ENCODE measurements around the gene FGF8.

GRCh38 chr10:101774589-101775272 lies 1.2 kb downstream of the FGF8 start:
- TF ChIP-seq CEBPB (IDR thresholded peaks at IDR 0.05; ENCODE audit: low read depth, low read length) (no peak), GTF2F1 (IDR thresholded peaks at IDR 0.05; ENCODE audit: borderline replicate concordance, low read depth, low read length) (no peak), CTCF (IDR thresholded peaks at IDR 0.05; ENCODE audit: control extremely low read depth in 1 of 3, insufficient read depth in 1 of 3, low read depth in 1 of 3, low read length in 3 of 3) (no peak)

All from H1 (cell line).